HTERT RPE-1 (cell line): Measurements from ENCODE around the gene FAM236C.
"Not testable (repeated sequence)": the region's sequence is repeated elsewhere in the genome, so short reads cannot be mapped to it uniquely, and the experiment has no call there.

Source experiments
- in situ Hi-C: fragments of 300-500 bp; cut with MboI; formaldehyde crosslinking; loops from 4 replicates; pipeline ENCODE4 v1.14.3; 2020; ENCODE audit warnings: low sequenced_read_pairs

The FAM236C gene

GRCh38 chrX:72912315-72912714 is at the start of gene FAM236C:
Gene FAM236C, plus strand, starts transcription at chrX:72912615. Its CDS starts 100 bp downstream, at chrX:72912715.
- in situ Hi-C loops: not testable (repeated sequence)

- in situ Hi-C loops: not testable (repeated sequence)
These were observed 29.5 kb upstream of the FAM236C start for GRCh38 chrX:72882898-72883297.

- in situ Hi-C loops: not testable (repeated sequence)
These were observed 22.7 kb upstream of the FAM236C start for GRCh38 chrX:72889740-72890139.

GRCh38 chrX:72916096-72916495 is 3.7 kb downstream of the FAM236C start:
- in situ Hi-C loops: not testable (repeated sequence)

- in situ Hi-C loops: not testable (repeated sequence)
These were observed 19.9 kb downstream of the FAM236C start for GRCh38 chrX:72932283-72932682.

GRCh38 chrX:72936455-72936854 is 24.0 kb downstream of the FAM236C start:
- in situ Hi-C loops: not testable (repeated sequence)

- in situ Hi-C loops: not testable (repeated sequence)
These were observed 24.6 kb downstream of the FAM236C start for GRCh38 chrX:72936882-72937455.

- in situ Hi-C loops: not testable (repeated sequence)
These were observed 25.5 kb downstream of the FAM236C start, which contains the start of gene FAM236A for GRCh38 chrX:72937906-72938305. Gene FAM236A, plus strand, starts transcription at chrX:72938206. Its CDS starts 57 bp downstream, at chrX:72938263.

GRCh38 chrX:72942272-72942671 is 29.9 kb downstream of the FAM236C start:
- in situ Hi-C loops: not testable (repeated sequence)

GRCh38 chrX:72943035-72943818 is 30.8 kb downstream of the FAM236C start:
- in situ Hi-C loops: not testable (repeated sequence)

GRCh38 chrX:72943819-72944169 is 31.4 kb downstream of the FAM236C start, which contains the start of gene DMRTC1:
Gene DMRTC1, minus strand, starts transcription at chrX:72943837. Its CDS starts 68,143 bp downstream, at chrX:72875694.
- in situ Hi-C loops: not testable (repeated sequence)

GRCh38 chrX:72959971-72960370 is 47.6 kb downstream of the FAM236C start:
- in situ Hi-C loops: not testable (repeated sequence)
